Trophoblast cell (in vitro differentiated cells and primary cell): ENCODE measurements around the gene MTUS2.

ENCODE experiments used
- DNase-seq, 2 donors: peaks; one replicate each; pipeline ENCODE4 v3.0.0-alpha.2; 2016
- H2AFZ ChIP-seq: 2 replicates; pipeline ENCODE4 v1.6.1; 2013; ENCODE audit warnings: low read length, moderate library complexity, mild to moderate bottlenecking; ENCODE audit not compliant: insufficient read depth, poor library complexity
- H2AK5ac ChIP-seq: 2 replicates; pipeline ENCODE4 v1.6.1; 2013; ENCODE audit warnings: mild to moderate bottlenecking, low read length
- H2BK120ac ChIP-seq: 2 replicates; pipeline ENCODE4 v1.6.1; 2013; ENCODE audit warnings: low read length, mild to moderate bottlenecking, moderate library complexity; ENCODE audit not compliant: insufficient read depth, poor library complexity
- H2BK12ac ChIP-seq: 2 replicates; pipeline ENCODE4 v1.6.1; 2013; ENCODE audit warnings: mild to moderate bottlenecking, low read length, moderate library complexity
- H2BK5ac ChIP-seq: 2 replicates; pipeline ENCODE4 v1.6.1; 2013; ENCODE audit warnings: low read length, low read depth, moderate library complexity, mild to moderate bottlenecking; ENCODE audit not compliant: poor library complexity
- H3K14ac ChIP-seq: 2 replicates; pipeline ENCODE4 v1.6.1; 2013; ENCODE audit warnings: mild to moderate bottlenecking, low read length
- H3K18ac ChIP-seq: 2 replicates; pipeline ENCODE4 v1.6.1; 2013; ENCODE audit warnings: mild to moderate bottlenecking, low read length
- H3K23ac ChIP-seq: 2 replicates; pipeline ENCODE4 v1.6.1; 2013; ENCODE audit warnings: low read length
- H3K27ac ChIP-seq: 2 replicates; pipeline ENCODE4 v1.5.1; 2013; ENCODE audit warnings: low read depth, mild to moderate bottlenecking, inconsistent platforms, low read length, moderate library complexity
- H3K27me3 ChIP-seq: 2 replicates; pipeline ENCODE4 v1.6.1; 2013; ENCODE audit warnings: inconsistent platforms, mild to moderate bottlenecking, low read length, moderate library complexity; ENCODE audit not compliant: insufficient read depth
- H3K36me3 ChIP-seq, 2 experiments: 1 replicate in 1 of 2; 2 replicates in 1 of 2; pipeline ENCODE4 v1.6.1; 2013; ENCODE audit warnings: low read length in 2 of 2, mild to moderate bottlenecking in 2 of 2, moderate library complexity in 1 of 2; ENCODE audit not compliant: insufficient read depth in 2 of 2, control insufficient read depth in 1 of 2
- H3K4ac ChIP-seq: 2 replicates; pipeline ENCODE4 v1.6.1; 2013; ENCODE audit warnings: low read depth, mild to moderate bottlenecking, low read length, moderate library complexity
- H3K4me1 ChIP-seq, 2 experiments: 1 replicate in 1 of 2; 2 replicates in 1 of 2; pipeline ENCODE4 v1.6.1; 2013; ENCODE audit warnings: low read length in 2 of 2, mild to moderate bottlenecking in 2 of 2, moderate library complexity in 1 of 2; ENCODE audit not compliant: insufficient read depth in 2 of 2, control insufficient read depth in 1 of 2
- H3K4me2 ChIP-seq: 2 replicates; pipeline ENCODE4 v1.6.1; 2013; ENCODE audit warnings: inconsistent platforms, mild to moderate bottlenecking, low read length, moderate library complexity
- H3K4me3 ChIP-seq: 2 replicates; pipeline ENCODE4 v1.5.1; 2013; ENCODE audit warnings: mild to moderate bottlenecking, low read depth, low read length, inconsistent platforms
- H3K79me1 ChIP-seq: one replicate; pipeline ENCODE4 v1.6.1; 2013; ENCODE audit warnings: low read length
- H3K79me2 ChIP-seq: 2 replicates; pipeline ENCODE4 v1.6.1; 2013; ENCODE audit warnings: low read length, mild to moderate bottlenecking; ENCODE audit not compliant: control insufficient read depth, insufficient read depth, poor library complexity
- H3K9ac ChIP-seq: 2 replicates; pipeline ENCODE4 v1.6.1; 2013; ENCODE audit warnings: mild to moderate bottlenecking, low read length
- H3K9me3 ChIP-seq: 2 replicates; pipeline ENCODE4 v1.6.1; 2013; ENCODE audit warnings: low read depth, mild to moderate bottlenecking, control low read depth, inconsistent platforms, low read length; ENCODE audit not compliant: insufficient read depth
- H4K12ac ChIP-seq: 2 replicates; pipeline ENCODE4 v1.6.1; 2013; ENCODE audit warnings: low read depth, mild to moderate bottlenecking, low read length, moderate library complexity
- H4K8ac ChIP-seq: 2 replicates; pipeline ENCODE4 v1.6.1; 2013; ENCODE audit warnings: low read depth, mild to moderate bottlenecking, low read length, moderate library complexity
- H4K91ac ChIP-seq: one replicate; pipeline ENCODE4 v1.6.1; 2013; ENCODE audit warnings: low read depth, mild to moderate bottlenecking, low read length, moderate library complexity
- WGBS: extraction: QIAGEN DNeasy Blood & Tissue Kit; methylation state at CpG from one replicate; pipeline ENCODE4 v1.1.7; 2013; ENCODE audit warnings: missing lambda C conversion rate; ENCODE audit not compliant: insufficient read length, insufficient coverage; ENCODE audit errors: extremely low coverage; 5-methylcytosine and 5-hydroxymethylcytosine counted together

MTUS2 gene

GRCh38 chr13:29310806-29311205 is 490.7 kb downstream of the MTUS2 start:
- H2AFZ ChIP-seq = no peak overlapping the region
- no peaks in the 10 kb centered on the region for H3K36me3 ChIP-seq
- no peak overlapping the region for H3K4me3 ChIP-seq
- H3K27me3 ChIP-seq = no peaks in the 10 kb centered on the region
- peaks cover 7% of the 10 kb centered on the region for H3K9me3 ChIP-seq
- no peak overlapping the region for H3K14ac ChIP-seq
- H2BK12ac ChIP-seq = no peak overlapping the region
- no peak overlapping the region for H3K4me2 ChIP-seq
- H3K79me1 ChIP-seq = no peaks in the 10 kb centered on the region
- H3K23ac ChIP-seq = no peak overlapping the region
- no peak for DNase-seq
- H3K18ac ChIP-seq = no peak overlapping the region
- H4K12ac ChIP-seq = no peak overlapping the region
- no peak overlapping the region for H3K9ac ChIP-seq
- no peak overlapping the region for H3K27ac ChIP-seq
- no peaks in the 10 kb centered on the region for H3K4me1 ChIP-seq
- H4K91ac ChIP-seq = no peak overlapping the region
- no peaks in the 10 kb centered on the region for H3K79me2 ChIP-seq
- no peak overlapping the region for H2AK5ac ChIP-seq
- no peak overlapping the region for H2BK120ac ChIP-seq
- no peak overlapping the region for H2BK5ac ChIP-seq
- no peak overlapping the region for H3K4ac ChIP-seq
- no peak overlapping the region for H4K8ac ChIP-seq
- no CpG with 5 or more reads among the region's 2 CpGs for WGBS

GRCh38 chr13:29315847-29316246 is 495.7 kb downstream of the MTUS2 start:
- Histone ChIP-seq H3K9ac (no peak overlapping the region), H4K8ac (no peak overlapping the region)
- DNase-seq = no peak

GRCh38 chr13:29317828-29318227 is 497.7 kb downstream of the MTUS2 start:
- H3K27ac ChIP-seq = no peak overlapping the region
- DNase-seq = no peak
- H4K91ac ChIP-seq = no peak overlapping the region
- no peak overlapping the region for H3K4ac ChIP-seq
- no peak overlapping the region for H3K18ac ChIP-seq
- H3K4me1 ChIP-seq = no peaks in the 10 kb centered on the region
- H2BK5ac ChIP-seq = no peak overlapping the region
- H3K4me3 ChIP-seq = no peak overlapping the region
- H2AK5ac ChIP-seq = no peak overlapping the region
- H2BK12ac ChIP-seq = no peak overlapping the region
- H4K12ac ChIP-seq = no peak overlapping the region
- WGBS = no CpG with 5 or more reads among the region's 5 CpGs
- H3K14ac ChIP-seq = no peak overlapping the region
- no peak overlapping the region for H3K23ac ChIP-seq
- no peak overlapping the region for H4K8ac ChIP-seq
- H2BK120ac ChIP-seq = no peak overlapping the region
- no peak overlapping the region for H2AFZ ChIP-seq
- H3K9ac ChIP-seq = no peak overlapping the region
- no peaks in the 10 kb centered on the region for H3K36me3 ChIP-seq
- H3K9me3 ChIP-seq = no peaks in the 10 kb centered on the region
- H3K27me3 ChIP-seq = no peaks in the 10 kb centered on the region
- H3K79me2 ChIP-seq = no peaks in the 10 kb centered on the region
- no peaks in the 10 kb centered on the region for H3K79me1 ChIP-seq
- H3K4me2 ChIP-seq = no peak overlapping the region

More at GRCh38 chr13:29315847-29316246, 495.7 kb downstream of the MTUS2 start:
- H3K18ac ChIP-seq = no peak overlapping the region
- H3K79me2 ChIP-seq = no peaks in the 10 kb centered on the region
- no peak overlapping the region for H2BK5ac ChIP-seq
- no peaks in the 10 kb centered on the region for H3K27me3 ChIP-seq
- H3K4me2 ChIP-seq = no peak overlapping the region
- no peak overlapping the region for H2BK12ac ChIP-seq
- no peaks in the 10 kb centered on the region for H3K36me3 ChIP-seq
- no peak overlapping the region for H3K4me3 ChIP-seq
- H4K91ac ChIP-seq = no peak overlapping the region
- no peak overlapping the region for H3K4ac ChIP-seq
- H2AFZ ChIP-seq = no peak overlapping the region
- WGBS = no CpG with 5 or more reads among the region's 2 CpGs
- H2BK120ac ChIP-seq = no peak overlapping the region
- H3K4me1 ChIP-seq = no peaks in the 10 kb centered on the region
- no peak overlapping the region for H3K23ac ChIP-seq
- H2AK5ac ChIP-seq = no peak overlapping the region
- H3K9me3 ChIP-seq = no peaks in the 10 kb centered on the region
- H3K27ac ChIP-seq = no peak overlapping the region
- H4K12ac ChIP-seq = no peak overlapping the region
- no peak overlapping the region for H3K14ac ChIP-seq
- no peaks in the 10 kb centered on the region for H3K79me1 ChIP-seq

GRCh38 chr13:29318741-29319140 is 498.6 kb downstream of the MTUS2 start:
- Histone ChIP-seq H4K12ac (no peak overlapping the region), H3K36me3 (no peaks in the 10 kb centered on the region), H3K4me1 (no peaks in the 10 kb centered on the region), H3K23ac (no peak overlapping the region), H2BK120ac (no peak overlapping the region), H2BK12ac (no peak overlapping the region), H3K9me3 (no peaks in the 10 kb centered on the region), H4K91ac (no peak overlapping the region), H3K18ac (no peak overlapping the region), H4K8ac (no peak overlapping the region), H3K14ac (no peak overlapping the region), H3K4me3 (no peak overlapping the region), H3K4me2 (no peak overlapping the region), H3K79me1 (no peaks in the 10 kb centered on the region), H3K27ac (no peak overlapping the region), H2AFZ (no peak overlapping the region), H3K9ac (no peak overlapping the region), H3K79me2 (no peaks in the 10 kb centered on the region), H2AK5ac (no peak overlapping the region), H2BK5ac (no peak overlapping the region), H3K4ac (no peak overlapping the region), H3K27me3 (no peaks in the 10 kb centered on the region)
- WGBS = no CpG with 5 or more reads among the region's 6 CpGs
- no peak for DNase-seq
